HG03045 (cell line): ENCODE results near the gene FBXL4.
A peak's percentile ranks its signal among the peaks of the same experiment; 100 is the strongest.

ENCODE experiments used
- ATAC-seq: cut with Tn5 transposase; IDR thresholded peaks from one replicate; pipeline ENCODE4 v1.9.1; 2021; ENCODE audit warnings: mild to moderate bottlenecking, moderate library complexity; ENCODE audit not compliant: unreplicated experiment

The FBXL4 gene

DNA sequence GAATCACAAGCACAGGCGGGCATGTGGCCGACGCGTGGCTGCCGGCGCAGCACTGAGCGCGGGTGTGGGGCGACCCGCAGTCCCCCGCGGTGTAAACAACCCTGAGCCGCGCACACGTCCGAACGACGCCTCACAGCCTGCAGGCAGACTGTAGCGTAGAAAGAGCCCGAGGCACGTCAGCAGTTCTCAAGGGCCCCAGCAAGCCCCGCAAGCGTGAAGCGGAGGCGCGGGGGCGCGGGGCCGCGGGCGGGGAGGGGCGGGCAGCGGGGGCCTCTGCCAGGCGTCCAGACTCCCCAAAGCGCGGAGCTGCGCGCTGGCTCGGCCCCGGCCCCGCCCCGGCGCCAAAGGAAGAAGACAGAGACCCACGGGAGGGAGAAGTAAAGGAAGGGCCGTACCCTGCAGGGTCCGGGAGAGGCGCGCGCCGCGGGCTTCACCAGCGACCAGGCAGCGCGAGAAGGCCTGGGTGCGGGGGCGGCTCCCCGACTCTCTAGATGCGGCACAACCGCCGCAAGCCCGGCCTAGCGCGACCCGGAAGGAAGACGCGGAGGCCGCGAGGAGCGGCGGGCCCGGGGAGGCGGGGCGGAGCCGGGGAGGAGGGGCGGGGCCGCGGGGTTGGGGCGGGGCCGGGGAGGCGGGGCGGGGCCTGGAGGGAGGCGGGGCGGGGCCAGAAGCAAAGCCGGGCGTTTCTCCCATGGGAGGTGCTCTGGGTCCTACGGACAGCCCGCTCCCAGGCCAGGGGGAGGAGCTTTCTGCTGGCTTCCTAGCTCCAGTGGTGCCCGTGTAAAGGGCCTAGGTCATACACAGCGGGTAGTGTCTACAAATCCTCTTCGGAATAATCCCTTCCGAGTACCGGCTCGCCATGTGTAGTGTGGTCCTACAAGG, at the start of gene FBXL4:
TSS of gene FBXL4 (minus strand) at position 536 of the 882 bp plus-strand sequence. CDS start 20,958 bp downstream, outside the sequence.
- peak; percentile 88 for ATAC-seq

DNA sequence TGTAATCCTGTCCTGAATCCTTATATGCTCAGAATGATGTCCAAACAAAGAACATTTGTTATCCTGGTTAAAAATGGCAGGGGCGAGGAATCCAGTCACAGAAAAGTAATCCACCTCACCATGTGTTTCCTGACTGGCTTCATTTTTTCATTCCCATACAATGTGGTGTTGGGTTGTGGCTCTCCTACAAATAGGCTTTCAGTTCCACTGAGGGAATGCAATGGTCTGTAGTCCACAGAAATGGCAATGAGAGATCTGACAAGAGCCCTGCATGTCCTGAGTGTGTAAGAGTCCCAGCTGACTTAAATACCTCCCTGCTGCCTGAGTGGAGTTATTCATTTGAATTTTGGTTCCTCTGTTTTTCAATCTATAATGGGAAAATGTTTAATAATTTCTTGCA, 47.4 kb upstream of the FBXL4 start:
- ATAC-seq = no peak

DNA sequence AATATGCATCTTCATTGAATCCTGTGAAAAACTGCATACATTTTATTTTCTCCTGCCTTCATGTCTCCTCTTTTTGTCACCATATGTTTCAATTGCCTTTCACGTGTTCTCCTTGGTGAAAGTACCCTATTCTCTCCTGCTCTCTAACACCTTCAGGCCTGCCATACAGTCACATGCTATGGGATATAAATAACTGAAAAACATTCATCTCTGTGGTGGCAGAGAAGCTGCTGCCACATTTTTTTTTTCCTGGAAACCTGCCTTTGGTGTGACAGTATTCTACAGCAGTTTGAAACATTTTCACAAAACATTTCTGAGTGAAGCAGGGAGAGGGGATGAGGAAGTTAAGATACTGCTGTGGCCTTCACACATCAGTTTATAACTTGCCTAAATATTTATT, 44.8 kb upstream of the FBXL4 start:
- no peak for ATAC-seq

DNA sequence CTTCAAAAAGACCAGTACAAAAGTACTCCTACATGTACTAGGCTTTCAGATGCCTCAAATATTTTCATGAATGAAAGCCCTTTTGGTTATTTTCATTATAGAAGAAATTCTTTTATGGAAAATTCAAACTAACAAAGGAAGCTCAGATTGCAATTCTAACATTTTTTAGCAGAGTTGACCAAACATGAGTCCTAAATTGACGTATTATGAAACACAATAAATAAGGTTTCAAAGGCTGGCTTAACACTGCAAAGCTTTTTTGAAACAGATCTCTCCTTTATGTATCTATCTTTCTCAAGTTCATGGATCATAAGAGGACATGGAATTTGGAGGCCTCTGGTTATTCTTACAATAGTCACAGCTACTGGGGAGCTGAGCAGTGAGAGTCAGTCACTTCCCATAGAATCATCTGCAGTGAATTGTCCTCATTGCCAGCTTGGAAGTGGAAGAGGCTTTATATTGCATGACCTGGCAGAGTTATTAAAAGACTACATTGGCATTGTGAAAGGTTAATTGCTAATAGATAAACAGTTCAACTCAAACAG, 38.4 kb upstream of the FBXL4 start:
- ATAC-seq = no peak

DNA sequence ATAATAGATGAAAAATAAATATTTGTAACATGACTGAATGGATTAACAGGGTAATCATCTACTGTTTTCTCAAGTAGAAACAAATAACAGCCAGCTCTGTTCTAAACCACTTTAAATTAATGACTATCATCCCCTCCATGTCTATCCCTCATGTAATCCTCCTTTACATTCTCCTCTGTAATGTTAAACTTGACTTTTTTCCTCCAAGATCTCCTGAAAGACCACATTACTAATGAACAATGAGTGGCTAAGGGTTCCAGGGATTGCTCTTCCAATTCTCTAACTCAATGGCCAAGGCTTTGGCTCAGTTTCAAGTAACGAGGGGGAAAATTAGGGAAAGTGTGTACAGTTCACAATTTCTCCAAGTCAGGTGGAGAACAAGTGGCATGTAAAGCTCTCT, 37.6 kb upstream of the FBXL4 start:
- ATAC-seq = no peak

DNA sequence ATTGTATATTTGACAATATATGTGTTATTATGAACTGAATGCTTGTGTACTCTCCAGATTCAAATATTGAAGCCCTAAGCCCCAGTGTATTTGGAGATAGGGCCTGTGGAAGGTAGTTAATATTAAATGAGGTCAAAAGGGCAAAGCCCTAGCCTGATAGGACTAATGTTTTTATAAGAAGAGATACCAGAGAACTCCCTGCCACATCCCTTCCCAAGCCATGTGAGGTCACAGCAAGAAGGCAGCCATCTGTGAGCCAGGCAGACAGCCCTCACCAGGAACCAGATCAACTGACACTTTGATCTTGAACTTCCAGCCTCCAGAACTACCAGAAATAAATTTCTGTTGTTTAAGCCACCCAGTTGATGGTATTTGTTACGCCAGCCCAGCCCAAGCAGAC, 36.4 kb upstream of the FBXL4 start:
- no peak for ATAC-seq

DNA sequence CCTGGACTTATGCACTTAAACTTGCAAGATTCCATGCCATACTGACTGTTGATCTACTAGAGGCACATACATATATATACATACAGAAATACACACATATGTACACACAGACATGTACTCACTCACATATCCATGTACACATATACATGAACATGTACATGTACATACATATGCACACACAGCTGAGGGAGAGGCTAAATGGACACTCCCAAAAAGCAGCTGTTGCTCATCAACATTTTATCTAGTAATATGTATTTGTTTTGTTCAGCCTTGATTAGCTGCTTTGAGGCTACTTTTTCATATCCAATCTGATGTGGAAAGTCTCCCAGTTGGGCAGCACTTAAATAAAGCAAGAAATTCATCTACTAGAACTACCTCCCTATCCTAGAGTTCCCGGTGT, 33.7 kb upstream of the FBXL4 start:
- no peak for ATAC-seq

DNA sequence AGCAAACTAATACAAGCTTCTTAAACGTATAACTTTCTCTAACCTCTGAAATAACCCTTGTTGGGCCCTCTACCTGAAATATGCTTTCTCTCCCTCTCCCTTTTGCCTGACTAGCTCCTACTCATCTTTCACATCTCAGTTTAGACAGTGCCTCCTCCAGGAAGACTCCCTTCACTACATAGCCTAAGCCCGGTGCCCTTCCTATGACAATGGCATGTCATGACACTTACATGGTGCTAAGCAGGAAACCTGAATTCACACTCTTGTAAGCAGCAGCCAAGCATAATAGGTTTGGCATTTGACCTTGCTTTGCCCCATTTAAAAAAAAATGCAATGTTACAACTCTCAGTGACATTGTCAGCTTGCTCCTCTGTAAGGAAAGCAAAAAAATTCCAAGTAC, 33.1 kb upstream of the FBXL4 start:
- ATAC-seq = no peak

DNA sequence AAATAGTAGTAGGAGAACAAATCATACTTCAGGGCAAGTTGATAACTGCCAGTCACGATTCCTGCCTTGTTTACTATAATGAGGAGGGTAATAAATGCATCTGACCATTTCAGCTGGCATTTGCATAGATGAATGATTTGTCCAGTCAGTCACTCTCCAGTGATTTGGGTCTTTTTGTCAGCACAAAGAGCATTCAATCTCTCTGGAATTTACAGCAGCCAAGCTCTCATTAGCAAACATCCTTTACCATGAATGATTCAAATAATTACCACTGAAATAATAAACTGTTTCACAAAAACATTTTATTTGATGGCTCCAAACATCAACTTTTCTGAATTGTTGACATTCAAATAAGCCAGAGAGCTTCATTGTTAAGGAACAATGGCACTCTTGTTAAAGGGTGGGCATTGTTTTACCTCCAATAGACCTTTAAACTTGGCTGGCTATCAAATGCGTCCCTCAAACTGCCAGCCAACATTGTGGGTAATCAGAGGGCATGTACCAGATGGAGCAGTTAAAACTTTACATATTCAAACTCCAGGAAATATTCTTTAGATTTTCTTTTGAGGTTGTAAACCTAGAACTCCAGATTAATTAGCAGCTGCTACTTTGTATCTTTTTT, 30.0 kb upstream of the FBXL4 start:
- no peak for ATAC-seq

DNA sequence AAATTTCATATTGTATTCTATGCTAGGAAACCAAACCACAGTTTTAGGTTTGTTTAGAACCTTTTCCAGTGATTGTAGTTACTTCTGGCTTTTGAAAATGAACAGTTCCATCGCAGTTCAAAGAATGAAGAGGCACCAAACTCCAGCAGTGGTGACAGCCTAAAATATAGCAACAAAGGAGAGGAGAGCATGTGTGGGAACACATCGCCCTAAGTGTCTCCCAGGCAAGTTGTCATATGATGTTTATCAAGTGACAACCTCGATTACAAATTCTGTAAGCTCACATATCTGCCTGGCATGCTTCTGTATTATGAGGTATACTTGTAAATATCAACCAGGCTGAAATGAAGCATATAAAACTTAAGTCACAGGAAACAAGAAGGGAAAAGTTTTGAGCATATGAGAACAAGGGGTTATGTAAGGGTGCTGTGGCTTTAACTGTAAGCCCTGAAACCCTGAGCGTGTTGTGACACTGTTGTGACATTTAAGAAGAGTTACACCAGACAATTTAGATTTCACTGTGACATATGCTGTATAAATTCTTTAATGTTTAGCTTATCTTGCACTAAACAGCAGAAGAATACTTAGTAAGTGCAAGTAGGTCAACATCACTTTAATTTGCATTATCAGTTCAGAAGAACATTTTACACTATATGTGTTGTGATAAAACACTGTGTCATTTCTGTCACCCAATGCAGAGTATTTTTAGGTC, 29.1 kb upstream of the FBXL4 start:
- ATAC-seq = no peak

DNA sequence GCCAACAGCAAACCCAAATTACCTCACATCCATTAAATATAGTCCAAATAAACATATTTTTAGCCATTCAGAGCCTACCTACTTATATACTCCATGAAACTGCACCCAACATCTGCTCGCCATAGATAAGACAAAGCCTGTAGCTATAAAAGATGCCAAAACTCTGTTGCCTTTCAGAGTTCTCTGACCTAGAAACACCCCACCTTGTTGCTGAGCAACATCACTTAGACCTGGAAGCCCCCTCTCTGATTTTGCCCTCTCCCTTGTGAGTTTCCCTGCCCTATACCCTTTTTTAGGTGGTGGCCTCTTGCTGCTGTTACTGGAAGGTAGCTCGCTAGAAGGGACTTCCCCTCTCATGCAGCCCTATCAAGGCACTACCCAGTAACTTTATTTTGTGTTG, 27.7 kb upstream of the FBXL4 start:
- ATAC-seq = no peak

DNA sequence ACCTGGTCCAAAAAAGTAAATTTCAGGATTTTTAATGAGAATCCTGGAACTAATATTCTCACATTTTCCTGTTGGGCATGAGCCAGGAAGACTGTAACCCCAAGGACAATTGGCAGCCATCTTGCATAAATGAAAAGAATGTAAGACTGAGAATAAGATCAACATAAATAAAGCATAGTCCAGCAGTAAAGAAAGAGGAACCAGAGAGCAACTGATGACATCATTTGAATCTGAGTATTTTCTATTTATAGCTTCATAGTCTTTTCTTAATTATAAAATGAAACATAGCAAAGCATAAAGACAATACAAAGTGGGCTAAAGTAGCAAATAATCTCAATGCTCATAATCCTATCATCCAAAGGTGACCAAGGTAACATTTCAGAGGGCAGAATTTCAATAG, 26.6 kb upstream of the FBXL4 start:
- no peak for ATAC-seq

DNA sequence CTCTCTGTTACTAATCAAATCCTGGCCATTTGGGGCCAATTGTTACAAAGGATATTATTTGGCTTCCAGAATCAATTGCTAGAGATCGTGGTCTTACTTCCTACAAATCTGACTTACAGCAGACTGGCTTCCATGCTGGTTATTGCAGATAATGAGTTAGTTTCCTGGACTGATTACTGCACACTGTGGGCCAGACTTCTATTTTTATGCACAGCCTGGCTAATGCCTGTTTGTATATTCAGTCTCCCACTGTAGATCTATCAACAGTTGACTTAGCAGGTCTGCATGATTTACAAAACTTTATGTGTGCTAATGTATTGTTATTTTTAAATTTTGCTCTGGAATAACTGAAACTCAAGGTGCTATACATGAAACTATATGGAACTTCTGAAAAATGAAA, 25.8 kb upstream of the FBXL4 start:
- no peak for ATAC-seq

DNA sequence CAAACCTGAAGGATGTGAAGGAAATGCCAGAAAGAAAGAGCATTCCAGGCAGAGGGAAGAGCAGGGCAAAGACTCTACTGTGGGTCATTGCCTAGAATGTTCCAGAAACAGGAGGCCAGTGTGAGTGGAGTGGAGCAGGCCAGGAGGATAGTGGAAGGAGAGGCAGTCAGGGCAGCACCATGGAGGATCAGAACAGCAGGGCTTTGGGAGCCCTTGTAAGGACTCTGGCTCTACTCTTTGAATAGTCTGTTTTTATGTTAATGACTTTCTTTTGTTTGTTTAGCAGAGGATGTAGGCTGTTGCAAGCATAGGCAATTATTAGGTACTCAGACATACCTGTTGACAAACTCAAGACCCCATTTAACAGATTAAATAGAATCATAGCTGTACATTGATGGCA, 23.6 kb upstream of the FBXL4 start:
- no peak for ATAC-seq

DNA sequence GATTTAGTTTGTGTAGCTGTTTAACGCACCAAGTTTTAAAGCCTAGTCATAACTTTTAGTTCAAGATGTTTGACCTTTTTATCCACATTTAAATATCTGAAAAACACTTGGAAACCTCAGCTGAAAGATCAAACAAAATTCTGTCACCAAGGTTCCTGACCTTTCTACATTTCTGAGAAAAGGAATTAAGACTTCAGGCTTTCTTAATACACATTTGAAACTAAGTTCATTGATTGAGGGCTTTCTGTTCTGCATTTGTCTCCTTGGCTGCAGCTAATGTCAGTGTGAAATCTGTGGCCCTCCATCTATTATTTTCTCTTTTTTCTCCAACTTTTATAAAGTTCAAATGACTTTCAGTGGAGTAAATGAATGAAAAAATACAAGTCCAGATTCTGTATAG, 22.7 kb upstream of the FBXL4 start:
- no peak for ATAC-seq

DNA sequence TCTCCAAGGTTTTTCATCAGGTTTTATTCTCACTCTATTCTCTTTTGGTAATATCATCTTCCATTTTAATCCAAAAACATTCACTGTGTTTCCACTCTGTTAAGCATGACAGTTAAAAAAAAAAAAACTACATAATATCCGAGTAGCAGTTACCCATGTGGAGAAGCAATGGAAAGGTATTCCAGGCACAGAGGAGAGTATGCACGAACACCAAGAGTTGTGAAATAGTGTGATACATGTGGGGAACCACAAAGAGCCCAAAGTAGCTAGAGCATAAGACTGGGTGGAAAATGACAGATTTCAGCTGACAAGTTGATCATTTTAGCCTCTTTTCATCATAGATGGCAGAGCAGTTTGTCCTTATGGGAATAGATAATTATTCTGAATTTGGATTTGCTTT, 19.9 kb upstream of the FBXL4 start:
- no peak for ATAC-seq

DNA sequence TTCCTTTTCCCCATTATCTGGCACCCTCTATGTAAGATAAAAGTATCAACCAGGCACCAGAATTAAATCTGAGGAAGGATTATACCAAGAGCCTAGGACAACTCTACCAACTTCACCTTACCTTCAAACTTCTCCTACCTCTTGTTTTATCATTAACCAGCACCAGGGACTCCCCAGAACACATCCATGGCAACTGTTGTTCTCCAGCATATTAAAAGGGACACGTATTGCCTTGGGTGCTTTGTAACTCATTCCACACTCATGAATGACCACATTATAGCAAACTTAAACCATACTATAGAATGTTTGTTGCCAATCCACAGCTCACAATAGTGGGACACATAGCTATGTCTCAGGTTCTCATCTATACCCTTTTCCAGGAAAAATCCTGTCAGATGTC, 11.9 kb upstream of the FBXL4 start:
- ATAC-seq = no peak

DNA sequence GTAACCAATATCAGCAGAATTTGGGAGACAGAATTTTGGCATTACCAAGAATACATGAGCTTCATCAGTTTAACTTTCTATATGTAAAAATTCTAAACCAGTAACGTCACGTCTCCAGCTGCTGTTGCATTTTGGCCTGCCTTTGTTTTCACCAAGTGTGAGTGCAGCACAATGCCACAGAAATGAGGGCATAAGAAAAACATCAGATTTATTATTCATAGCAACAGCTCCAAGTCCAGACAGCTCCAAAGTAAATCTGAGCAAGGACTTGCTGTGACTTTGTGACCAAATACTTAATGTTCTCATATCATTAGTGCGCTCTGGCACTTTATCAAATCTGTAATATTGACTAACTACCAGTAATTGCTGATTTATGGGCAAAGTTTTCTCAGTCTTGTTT, 11.0 kb upstream of the FBXL4 start:
- ATAC-seq = no peak

DNA sequence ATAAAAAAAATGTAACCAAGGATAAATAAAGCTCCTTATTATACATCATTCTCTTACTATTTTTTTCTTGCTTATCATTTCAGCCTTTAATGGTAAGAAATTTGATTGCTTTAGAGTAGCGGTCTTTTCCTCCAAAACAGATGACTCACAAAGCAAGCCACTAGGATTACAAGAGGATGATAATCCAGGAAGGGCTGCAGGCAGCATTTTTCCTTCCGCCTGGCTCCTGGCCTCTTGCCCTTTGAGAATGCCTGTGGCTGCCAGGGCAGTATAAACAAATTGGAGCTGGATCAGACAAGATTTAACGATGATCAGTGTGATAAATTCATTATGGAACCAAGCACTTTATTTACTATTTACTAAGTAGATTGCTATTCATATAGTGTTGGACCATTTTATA, 9.7 kb upstream of the FBXL4 start:
- ATAC-seq = no peak

DNA sequence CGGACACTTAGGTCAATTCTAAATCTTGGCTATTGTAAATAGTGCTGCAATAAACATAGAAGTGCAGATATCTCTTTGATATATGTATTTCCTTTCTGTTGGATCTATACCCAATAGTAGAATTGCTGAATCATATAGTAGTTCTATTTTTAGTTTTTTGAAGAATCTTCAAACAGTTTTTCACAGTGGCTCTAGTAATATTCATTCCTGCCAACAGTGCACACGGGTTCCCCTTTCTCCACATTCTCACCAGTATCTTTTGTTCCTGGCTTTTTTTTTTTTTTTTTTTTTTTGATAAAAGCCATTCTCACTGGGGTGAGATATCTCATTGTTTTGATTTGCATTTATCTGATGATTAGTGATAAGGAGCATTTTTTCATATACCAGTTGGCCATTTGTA, 1.8 kb upstream of the FBXL4 start:
- no peak for ATAC-seq

DNA sequence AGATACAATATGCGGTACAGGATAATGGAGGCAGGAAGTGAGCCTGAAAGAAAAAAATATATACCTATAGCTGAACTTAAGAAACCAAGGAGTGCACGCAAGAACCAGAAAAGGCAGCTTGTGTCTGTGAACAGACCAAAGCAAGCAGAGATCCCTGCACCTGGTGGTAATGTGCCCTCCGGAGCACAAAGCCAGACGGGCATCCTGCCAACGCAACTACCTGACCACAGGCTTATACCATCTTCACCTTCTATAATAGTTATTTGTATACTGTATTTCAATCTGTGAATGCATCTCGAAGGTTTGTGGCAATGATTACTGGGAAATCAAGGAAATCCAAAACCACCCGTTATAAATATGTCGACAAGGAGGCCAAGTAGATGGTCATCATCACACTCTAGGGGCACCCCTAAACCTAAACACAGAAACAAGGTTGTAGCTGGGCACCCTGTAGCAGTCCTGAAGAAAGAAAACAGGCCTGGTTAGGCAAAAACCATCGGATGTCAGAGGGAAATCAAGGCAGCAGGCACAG, 801 bp downstream of the FBXL4 start:
- peak; percentile 25 for ATAC-seq
